HG03139 (cell line): Measurements from ENCODE around the gene PPP2R3C.
"Not testable (repeated sequence)": the region's sequence is repeated elsewhere in the genome, so short reads cannot be mapped to it uniquely, and the experiment has no call there.

Experiments
- ATAC-seq: cut with Tn5 transposase; IDR thresholded peaks from one replicate; pipeline ENCODE4 v1.9.1; 2021; ENCODE audit not compliant: unreplicated experiment

Gene PPP2R3C

GRCh38 chr14:35133542-35134328 lies 11.9 kb upstream of the PPP2R3C start:
- no peak for ATAC-seq

GRCh38 chr14:35124127-35124526 lies 2.3 kb upstream of the PPP2R3C start:
- no peak for ATAC-seq

- no peak for ATAC-seq
Observed at GRCh38 chr14:35123388-35123703, 1.6 kb upstream of the PPP2R3C start.

GRCh38 chr14:35122696-35123387 lies 1.1 kb upstream of the PPP2R3C start:
- no peak for ATAC-seq

GRCh38 chr14:35121026-35121886 lies 534 bp downstream of the PPP2R3C start:
- ATAC-seq, result no peak

- ATAC-seq, result no peak
Observed at GRCh38 chr14:35117112-35117511, 4.7 kb downstream of the PPP2R3C start.

GRCh38 chr14:35116242-35116641 lies 5.5 kb downstream of the PPP2R3C start:
- no peak for ATAC-seq

- ATAC-seq, result no peak
Observed at GRCh38 chr14:35114036-35114435, 7.8 kb downstream of the PPP2R3C start.

GRCh38 chr14:35113308-35113950 lies 8.4 kb downstream of the PPP2R3C start:
- ATAC-seq, result no peak

- ATAC-seq, result no peak
Observed at GRCh38 chr14:35112641-35113040, 9.1 kb downstream of the PPP2R3C start.

- ATAC-seq, result no peak
Observed at GRCh38 chr14:35107866-35108265, 13.9 kb downstream of the PPP2R3C start.

- ATAC-seq, result not testable (repeated sequence)
Observed at GRCh38 chr14:35094645-35095044, 27.1 kb downstream of the PPP2R3C start.

GRCh38 chr14:35088514-35088913 lies 33.3 kb downstream of the PPP2R3C start:
- no peak for ATAC-seq

GRCh38 chr14:35085441-35085840 lies 36.3 kb downstream of the PPP2R3C start:
- ATAC-seq, result no peak

GRCh38 chr14:35083530-35084150 lies 38.1 kb downstream of the PPP2R3C start:
- no peak for ATAC-seq

GRCh38 chr14:35079742-35080141 lies 42.0 kb downstream of the PPP2R3C start:
- no peak for ATAC-seq

- ATAC-seq, result no peak
Observed at GRCh38 chr14:35078082-35078481, 43.7 kb downstream of the PPP2R3C start.

GRCh38 chr14:35073486-35073885 lies 48.3 kb downstream of the PPP2R3C start:
- no peak for ATAC-seq

- ATAC-seq, result no peak
Observed at GRCh38 chr14:35072226-35072625, 49.6 kb downstream of the PPP2R3C start.

GRCh38 chr14:35068238-35069012 lies 53.4 kb downstream of the PPP2R3C start:
- ATAC-seq, result no peak
